Measurements from ENCODE around the gene LYRM2.

DNA sequence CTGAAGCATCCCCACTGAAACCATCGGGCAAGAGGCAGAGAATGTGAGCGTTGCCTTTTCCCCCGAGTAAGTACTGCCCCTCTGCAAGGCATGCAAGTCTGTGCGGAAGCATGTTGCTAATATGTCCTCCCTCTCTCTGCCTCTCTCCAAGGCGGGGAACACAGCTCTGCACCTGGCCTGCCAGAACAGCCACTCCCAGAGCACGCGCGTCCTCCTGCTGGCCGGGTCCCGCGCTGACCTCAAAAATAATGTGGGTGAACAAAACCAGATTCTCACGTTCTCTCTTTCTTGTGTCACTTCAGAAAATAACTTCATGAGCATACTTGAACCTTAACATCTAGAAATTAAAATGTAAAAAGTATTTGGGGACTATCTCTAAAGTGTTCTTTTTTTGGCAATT lies 26.4 kb downstream of the LYRM2 start:
- TF ChIP-seq POLR2AphosphoS5 (IDR thresholded peaks at IDR 0.05) (no peak), POLR2A (IDR thresholded peaks at IDR 0.05) (no peak), EP300 (IDR thresholded peaks at IDR 0.05) (no peak)
- TF ChIP-seq, protein P1, sequence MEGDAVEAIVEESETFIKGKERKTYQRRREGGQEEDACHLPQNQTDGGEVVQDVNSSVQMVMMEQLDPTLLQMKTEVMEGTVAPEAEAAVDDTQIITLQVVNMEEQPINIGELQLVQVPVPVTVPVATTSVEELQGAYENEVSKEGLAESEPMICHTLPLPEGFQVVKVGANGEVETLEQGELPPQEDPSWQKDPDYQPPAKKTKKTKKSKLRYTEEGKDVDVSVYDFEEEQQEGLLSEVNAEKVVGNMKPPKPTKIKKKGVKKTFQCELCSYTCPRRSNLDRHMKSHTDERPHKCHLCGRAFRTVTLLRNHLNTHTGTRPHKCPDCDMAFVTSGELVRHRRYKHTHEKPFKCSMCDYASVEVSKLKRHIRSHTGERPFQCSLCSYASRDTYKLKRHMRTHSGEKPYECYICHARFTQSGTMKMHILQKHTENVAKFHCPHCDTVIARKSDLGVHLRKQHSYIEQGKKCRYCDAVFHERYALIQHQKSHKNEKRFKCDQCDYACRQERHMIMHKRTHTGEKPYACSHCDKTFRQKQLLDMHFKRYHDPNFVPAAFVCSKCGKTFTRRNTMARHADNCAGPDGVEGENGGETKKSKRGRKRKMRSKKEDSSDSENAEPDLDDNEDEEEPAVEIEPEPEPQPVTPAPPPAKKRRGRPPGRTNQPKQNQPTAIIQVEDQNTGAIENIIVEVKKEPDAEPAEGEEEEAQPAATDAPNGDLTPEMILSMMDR (IDR thresholded peaks at IDR 0.05) = no peak
